ENCODE results near the gene PPIF. TPM values are rescaled to one million over a fixed set of nuclear protein-coding genes. Genes with fewer than 3 reads are reported as not detected.
A peak's percentile ranks its signal among the peaks of the same experiment; 100 is the strongest.

PPIF gene
- total and polyA plus RNA-seq, 2 of the 4 experiments (the other 2 are of a cell fraction) = 29.2 to 130 TPM

DNA sequence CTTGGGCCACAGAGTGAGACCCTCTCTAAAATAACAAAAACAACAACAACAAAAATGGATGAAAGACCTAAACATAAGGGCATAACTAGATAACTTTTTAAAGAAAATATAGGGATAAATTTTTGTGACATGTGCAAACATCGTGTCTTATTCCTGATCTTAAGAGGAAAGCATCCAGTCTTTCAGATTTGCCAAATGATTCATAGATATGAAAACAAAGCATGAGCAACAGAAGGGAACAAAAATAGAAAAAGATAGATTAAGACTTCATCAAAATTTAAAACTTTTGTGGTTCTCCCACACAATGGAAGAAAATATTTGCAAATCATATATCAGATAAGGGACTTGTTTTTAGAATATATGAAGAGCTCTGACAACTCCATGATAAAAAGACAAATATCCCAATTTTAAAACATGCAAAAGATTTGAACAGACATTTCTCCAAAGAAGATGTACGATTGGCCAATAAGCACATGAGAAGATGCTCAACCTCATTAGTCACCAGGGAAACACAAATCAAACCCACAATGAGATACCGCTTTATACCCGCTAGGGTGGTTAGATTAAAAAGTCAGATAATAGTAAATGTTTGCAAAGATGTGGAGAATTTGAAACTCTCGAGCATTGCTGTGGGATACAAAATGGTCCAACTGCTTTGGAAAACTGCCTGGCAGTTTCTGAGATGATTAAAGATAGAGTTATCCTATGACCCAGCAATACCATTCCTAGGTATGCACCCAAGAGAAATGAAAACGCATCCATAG, 20.3 kb downstream of the PPIF start:
- peaks cover 2% of the 10 kb centered on the region; the same call in 1 of the 2 replicates for H3K4me1 ChIP-seq (ENCODE audit: control insufficient read depth, insufficient read depth, low read length)
- no peak overlapping the region for H3K4me3 ChIP-seq (ENCODE audit: insufficient read depth, low read depth, low read length)
- no peaks in the 10 kb centered on the region for H3K27me3 ChIP-seq (ENCODE audit: control insufficient read depth, insufficient read depth, low read length)
- no TSS peak for BruUV-seq (replicated peaks)
- no peak overlapping the region for H3K27ac ChIP-seq (ENCODE audit: insufficient read depth, low read length)
- H2AK5ac ChIP-seq (ENCODE audit: low read depth, low read length) = no peak overlapping the region
- no peaks in the 10 kb centered on the region for H4K20me1 ChIP-seq (ENCODE audit: insufficient read depth, low read length)
- no peak overlapping the region for H4K91ac ChIP-seq (ENCODE audit: insufficient read depth, low read depth, low read length)
- dilution Hi-C loops (cut with HindIII; ENCODE audit: low sequenced_read_pairs, unreplicated experiment) = no loop called here
- H3K9me3 ChIP-seq (ENCODE audit: control insufficient read depth, insufficient read depth, low read length) = peaks cover 2% of the 10 kb centered on the region; the same call in 1 of the 2 replicates
- peak; percentile 70 for DNase-seq
- no peak overlapping the region; a peak in 1 of 4 replicates for H4K8ac ChIP-seq (ENCODE audit: low read depth in 2 of 2, low read length in 2 of 2)
- no peak overlapping the region for H2BK5ac ChIP-seq (ENCODE audit: low read depth, low read length, poor library complexity, severe bottlenecking)
- H3K23ac ChIP-seq (ENCODE audit: low read depth, low read length) = no peak overlapping the region
- H2BK120ac ChIP-seq (ENCODE audit: low read depth, low read length) = no peak overlapping the region
- no peak overlapping the region for H3K18ac ChIP-seq (ENCODE audit: low read depth, low read length)
- H3K9me1 ChIP-seq (ENCODE audit: insufficient read depth, low read length) = no peaks in the 10 kb centered on the region
- no CpG with 5 or more reads among the region's 6 CpGs for WGBS, 2 experiments (ENCODE audit: extremely low coverage in 2 of 2, insufficient read length in 1 of 2)
- ATAC-seq (ENCODE audit: low read depth) = peak; percentile 48
- no peak overlapping the region for H4K5ac ChIP-seq (ENCODE audit: low read depth, low read length)
- H3K14ac ChIP-seq (replicated peaks; ENCODE audit: low read depth, low read length) = no peak overlapping the region
- no peak overlapping the region for H3K4me2 ChIP-seq (ENCODE audit: low read depth, low read length)
- no peak overlapping the region; the same call in 2 of the 3 replicates for H2BK15ac ChIP-seq (ENCODE audit: low read depth, low read length)
- H2BK20ac ChIP-seq (ENCODE audit: low read depth, low read length) = no peak overlapping the region
- peak overlapping the region; percentile 24; the same call in 1 of the 2 replicates for H3K4ac ChIP-seq (ENCODE audit: low read depth, low read length)
- in situ Hi-C loops (cut with MboI; ENCODE audit: low sequenced_read_pairs) = no loop called here
- no peak overlapping the region for H3K56ac ChIP-seq (ENCODE audit: extremely low read depth, insufficient read depth, low read length)
- no peak for TF ChIP-seq MAZ (IDR thresholded peaks at IDR 0.05; ENCODE audit: borderline replicate concordance, low read depth, low read length)
- no peak for TF ChIP-seq POLR2A (IDR thresholded peaks at IDR 0.05; ENCODE audit: low read depth, low read length)
- TF ChIP-seq, protein P1, sequence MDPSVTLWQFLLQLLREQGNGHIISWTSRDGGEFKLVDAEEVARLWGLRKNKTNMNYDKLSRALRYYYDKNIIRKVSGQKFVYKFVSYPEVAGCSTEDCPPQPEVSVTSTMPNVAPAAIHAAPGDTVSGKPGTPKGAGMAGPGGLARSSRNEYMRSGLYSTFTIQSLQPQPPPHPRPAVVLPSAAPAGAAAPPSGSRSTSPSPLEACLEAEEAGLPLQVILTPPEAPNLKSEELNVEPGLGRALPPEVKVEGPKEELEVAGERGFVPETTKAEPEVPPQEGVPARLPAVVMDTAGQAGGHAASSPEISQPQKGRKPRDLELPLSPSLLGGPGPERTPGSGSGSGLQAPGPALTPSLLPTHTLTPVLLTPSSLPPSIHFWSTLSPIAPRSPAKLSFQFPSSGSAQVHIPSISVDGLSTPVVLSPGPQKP (IDR thresholded peaks at IDR 0.05; ENCODE audit: borderline replicate concordance, low read depth, low read length) = no peak
- no peak for TF ChIP-seq BHLHE40 (IDR thresholded peaks at IDR 0.05; ENCODE audit: low read depth, low read length)
- peak; percentile 33; the same call in 1 of the 2 replicates for TF ChIP-seq CEBPB (IDR thresholded peaks at IDR 0.05; ENCODE audit: low read depth, low read length)
- peak; percentile 90 for TF ChIP-seq RFX5 (IDR thresholded peaks at IDR 0.05; ENCODE audit: low read depth, low read length)
- no peak overlapping the region for H2AFZ ChIP-seq (replicated peaks; ENCODE audit: low read length, poor library complexity)
- H2AK9ac ChIP-seq (replicated peaks; ENCODE audit: low read depth, low read length, poor library complexity) = no peak overlapping the region
- no peaks in the 10 kb centered on the region for H3K36me3 ChIP-seq (ENCODE audit: control insufficient read depth, insufficient read depth, low read length)
- intact Hi-C loops (cut with micrococcal nuclease) = no loop called here
- ChIA-PET CTCF (no interaction called here), POLR2A (ENCODE audit: unreplicated experiment) (no interaction called here)
- no peaks in the 10 kb centered on the region for H3K79me1 ChIP-seq (ENCODE audit: low read depth in 1 of 2, low read length in 2 of 2)
- no peak overlapping the region for H3K9ac ChIP-seq (ENCODE audit: low read depth, low read length)
